ENCODE measurements around the gene ARPC5.

ARPC5 gene

GRCh38 chr1:183597656-183598347, 37.8 kb downstream of the ARPC5 start:
- no peak for TF ChIP-seq CTCF (IDR thresholded peaks at IDR 0.05)

GRCh38 chr1:183596500-183596899, 39.1 kb downstream of the ARPC5 start:
- TF ChIP-seq CTCF (IDR thresholded peaks at IDR 0.05), result no peak

DNA sequence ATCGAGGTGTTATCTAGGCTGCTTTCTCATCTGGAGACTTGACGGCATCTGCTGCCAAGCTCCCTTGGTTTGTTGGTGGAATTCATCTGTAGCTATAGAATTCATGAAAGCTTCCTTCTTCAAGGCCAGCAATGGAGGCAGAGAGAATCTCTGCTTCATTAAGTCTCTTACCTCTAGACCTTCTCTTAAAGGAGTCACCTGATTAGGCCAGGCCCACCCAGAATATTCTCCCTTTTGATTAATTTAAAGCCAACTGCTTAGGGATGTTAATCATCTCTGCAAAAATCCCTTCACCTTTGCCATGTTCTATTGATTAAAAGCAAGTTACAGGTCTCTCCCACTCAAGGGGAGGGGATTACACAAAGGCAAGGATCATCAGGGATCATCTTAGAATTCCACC, 40.0 kb downstream of the ARPC5 start:
- no peak for TF ChIP-seq CTCF (IDR thresholded peaks at IDR 0.05)

DNA sequence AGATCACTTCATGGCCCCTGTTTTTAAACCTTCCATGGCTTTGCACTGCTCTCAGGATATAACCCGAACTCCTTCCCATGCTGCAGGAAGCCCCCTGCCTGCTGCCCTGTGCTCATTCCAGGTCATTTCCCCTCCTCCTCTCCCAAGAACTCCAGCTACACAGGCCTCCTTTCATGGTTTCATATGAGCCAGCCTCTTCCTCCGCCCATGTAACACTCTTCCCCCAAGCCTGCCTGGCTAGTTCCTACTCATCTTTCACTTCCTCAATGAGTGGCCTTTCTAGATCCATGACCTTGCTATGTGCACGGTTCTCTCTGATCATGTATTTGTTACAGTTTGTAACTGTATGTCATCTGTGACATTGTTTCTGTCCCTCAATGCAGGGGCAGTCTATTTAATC, 42.2 kb downstream of the ARPC5 start:
- no peak for TF ChIP-seq CTCF (IDR thresholded peaks at IDR 0.05)

GRCh38 chr1:183592733-183593132, 42.9 kb downstream of the ARPC5 start:
- TF ChIP-seq CTCF (IDR thresholded peaks at IDR 0.05), result no peak

GRCh38 chr1:183590244-183591191, 45.1 kb downstream of the ARPC5 start, which contains the start of gene NCF2:
TSS of gene NCF2 (minus strand) at chr1:183590459. CDS start at chr1:183590329, 130 bp downstream.
- TF ChIP-seq CTCF (IDR thresholded peaks at IDR 0.05), result no peak

DNA sequence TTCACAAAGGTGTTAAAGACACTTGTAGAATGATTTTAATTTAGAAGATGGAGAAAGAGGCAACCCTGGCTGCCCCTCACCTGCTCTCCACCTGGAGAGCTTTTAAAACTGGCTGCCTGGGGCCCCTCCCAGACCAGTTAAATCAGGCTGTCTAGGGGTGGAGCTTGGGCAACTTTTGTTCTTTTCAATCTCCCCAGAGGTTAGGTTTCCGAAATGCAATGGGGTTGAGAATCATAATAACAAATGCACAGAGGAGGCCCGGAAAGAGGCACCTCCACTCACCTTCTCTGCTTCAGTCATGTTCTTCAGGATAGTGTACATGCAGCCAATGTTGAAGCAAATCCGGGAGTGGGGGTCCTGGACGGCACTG, 45.7 kb downstream of the ARPC5 start:
- no peak for TF ChIP-seq CTCF (IDR thresholded peaks at IDR 0.05)
